NCI-H69 (cell line): ENCODE data around the gene FARP1.
A peak's percentile ranks its signal among the peaks of the same experiment; 100 is the strongest.

Experiments
- DNase-seq: peaks from one replicate; lab custom pipeline; 2025; lab: John Stamatoyannopoulos, UW

Gene FARP1

GRCh38 chr13:98286799-98287198, 143.9 kb downstream of the FARP1 start:
- DNase-seq: no peak

- DNase-seq: no peak
Observed at GRCh38 chr13:98288211-98288610, 145.3 kb downstream of the FARP1 start.

GRCh38 chr13:98289339-98289945, 146.5 kb downstream of the FARP1 start:
- DNase-seq: no peak

- no peak for DNase-seq
Observed at GRCh38 chr13:98290261-98290660, 147.4 kb downstream of the FARP1 start.

GRCh38 chr13:98291658-98292057, 148.8 kb downstream of the FARP1 start:
- DNase-seq: peak; percentile 87

GRCh38 chr13:98293103-98293502, 150.2 kb downstream of the FARP1 start:
- peak; percentile 85 for DNase-seq

- peak; percentile 48 for DNase-seq
Observed at GRCh38 chr13:98293570-98294142, 150.8 kb downstream of the FARP1 start.

- DNase-seq: no peak
Observed at GRCh38 chr13:98295371-98295770, 152.5 kb downstream of the FARP1 start.

- DNase-seq: peak; percentile 99
Observed at GRCh38 chr13:98297051-98297450, 154.2 kb downstream of the FARP1 start.

- DNase-seq: no peak
Observed at GRCh38 chr13:98297745-98298144, 154.9 kb downstream of the FARP1 start.

- no peak for DNase-seq
Observed at GRCh38 chr13:98298599-98298998, 155.7 kb downstream of the FARP1 start.

- no peak for DNase-seq
Observed at GRCh38 chr13:98299235-98299965, 156.5 kb downstream of the FARP1 start.

- DNase-seq: no peak
Observed at GRCh38 chr13:98299966-98300350, 157.1 kb downstream of the FARP1 start.

- DNase-seq: peak; percentile 22
Observed at GRCh38 chr13:98300956-98301641, 158.2 kb downstream of the FARP1 start.

GRCh38 chr13:98301721-98302120, 158.8 kb downstream of the FARP1 start:
- no peak for DNase-seq

- no peak for DNase-seq
Observed at GRCh38 chr13:98303858-98304257, 161.0 kb downstream of the FARP1 start.

- no peak for DNase-seq
Observed at GRCh38 chr13:98305670-98306069, 162.8 kb downstream of the FARP1 start.

- peak; percentile 19 for DNase-seq
Observed at GRCh38 chr13:98307463-98308085, 164.7 kb downstream of the FARP1 start.

GRCh38 chr13:98308086-98308911, 165.4 kb downstream of the FARP1 start:
- no peak for DNase-seq

- no peak for DNase-seq
Observed at GRCh38 chr13:98309569-98310335, 166.9 kb downstream of the FARP1 start.
